IPS DF 4.7 (cell line): ENCODE data around the gene ICAM2.
"Not testable (repeated sequence)": the region's sequence is repeated elsewhere in the genome, so short reads cannot be mapped to it uniquely, and the experiment has no call there.

Source experiments
- DNase-seq: peaks from one replicate; pipeline ENCODE4 v3.0.0-alpha.2; 2013; ENCODE audit warnings: low spot score; ENCODE audit errors: extremely low read depth

ICAM2 gene

GRCh38 chr17:64009571-64010402 is 10.6 kb downstream of the ICAM2 start:
- DNase-seq, result no peak

GRCh38 chr17:64008830-64009229 is 11.6 kb downstream of the ICAM2 start:
- DNase-seq, result no peak

DNA sequence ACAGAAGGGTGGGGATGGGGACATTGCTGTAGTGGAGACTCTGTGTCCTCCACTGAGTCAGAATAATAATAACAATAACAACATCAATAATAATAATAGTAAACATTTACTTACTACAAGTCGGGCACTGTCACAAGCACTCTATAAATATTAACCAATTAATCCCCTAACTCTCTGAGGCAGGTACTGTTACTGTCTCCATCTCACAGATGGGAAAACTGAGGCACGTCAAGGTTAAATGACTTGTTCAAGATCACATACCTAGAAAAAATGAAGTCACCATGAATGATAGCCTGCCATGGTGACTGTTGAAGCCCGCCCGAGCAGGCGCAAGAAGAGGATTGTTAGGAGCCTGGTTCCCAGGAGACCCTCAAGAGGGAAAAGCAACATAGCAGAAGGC is 12.1 kb downstream of the ICAM2 start:
- no peak for DNase-seq

DNA sequence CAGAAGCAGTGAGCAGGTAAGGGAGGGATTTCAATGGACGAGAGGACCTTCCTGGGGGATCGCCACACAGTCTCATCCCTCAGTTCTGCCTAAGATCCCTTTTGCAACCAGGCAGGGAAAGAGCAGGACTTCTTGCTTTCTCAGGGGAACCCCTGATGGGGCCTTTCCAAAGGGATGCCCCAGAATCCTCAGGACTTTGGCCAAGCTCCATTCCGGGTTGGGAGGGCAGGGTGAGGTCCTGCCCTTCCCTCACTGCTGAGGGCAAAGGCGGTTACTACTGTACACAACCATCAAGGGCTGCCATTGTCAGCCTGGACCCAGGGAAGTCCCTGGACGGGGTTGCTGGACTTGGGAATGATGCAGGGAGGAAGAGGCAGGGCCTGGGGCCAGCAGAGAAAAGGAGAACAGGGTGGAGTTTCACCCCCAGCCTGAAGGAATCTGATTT is 12.6 kb downstream of the ICAM2 start:
- no peak for DNase-seq

GRCh38 chr17:64007089-64007837 is 13.2 kb downstream of the ICAM2 start:
- not testable (repeated sequence) for DNase-seq

GRCh38 chr17:64006361-64007088 is 13.9 kb downstream of the ICAM2 start:
- no peak for DNase-seq

- no peak for DNase-seq
These were observed 14.7 kb downstream of the ICAM2 start for GRCh38 chr17:64005734-64006167.

GRCh38 chr17:64004903-64005733 is 15.3 kb downstream of the ICAM2 start:
- DNase-seq, result no peak

DNA sequence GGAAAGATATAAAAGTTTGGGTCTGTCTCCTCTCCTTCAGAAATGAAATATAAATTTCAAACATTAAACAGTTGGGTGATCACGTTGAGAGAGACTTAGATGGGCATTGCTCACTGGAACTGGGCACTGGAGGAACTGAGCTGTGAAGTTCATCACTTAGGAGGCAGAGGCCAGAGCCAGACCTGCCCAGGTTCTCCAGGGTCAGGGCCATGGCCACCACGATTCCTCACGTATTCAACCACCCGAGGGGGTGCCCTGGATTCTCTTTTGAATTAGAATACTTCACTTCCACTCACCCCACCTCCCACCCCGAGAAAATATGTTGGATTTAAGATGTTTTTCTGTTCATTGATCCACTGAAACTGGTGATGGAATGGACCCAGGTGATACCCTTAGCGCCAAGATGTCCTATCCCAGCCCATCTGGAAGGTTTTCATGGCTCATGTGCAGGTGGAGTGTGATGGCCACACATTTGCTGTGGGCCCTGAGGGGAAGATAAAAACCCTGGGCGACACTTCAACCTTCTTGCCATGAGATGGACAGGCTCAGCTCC is 16.1 kb downstream of the ICAM2 start:
- DNase-seq, result no peak

DNA sequence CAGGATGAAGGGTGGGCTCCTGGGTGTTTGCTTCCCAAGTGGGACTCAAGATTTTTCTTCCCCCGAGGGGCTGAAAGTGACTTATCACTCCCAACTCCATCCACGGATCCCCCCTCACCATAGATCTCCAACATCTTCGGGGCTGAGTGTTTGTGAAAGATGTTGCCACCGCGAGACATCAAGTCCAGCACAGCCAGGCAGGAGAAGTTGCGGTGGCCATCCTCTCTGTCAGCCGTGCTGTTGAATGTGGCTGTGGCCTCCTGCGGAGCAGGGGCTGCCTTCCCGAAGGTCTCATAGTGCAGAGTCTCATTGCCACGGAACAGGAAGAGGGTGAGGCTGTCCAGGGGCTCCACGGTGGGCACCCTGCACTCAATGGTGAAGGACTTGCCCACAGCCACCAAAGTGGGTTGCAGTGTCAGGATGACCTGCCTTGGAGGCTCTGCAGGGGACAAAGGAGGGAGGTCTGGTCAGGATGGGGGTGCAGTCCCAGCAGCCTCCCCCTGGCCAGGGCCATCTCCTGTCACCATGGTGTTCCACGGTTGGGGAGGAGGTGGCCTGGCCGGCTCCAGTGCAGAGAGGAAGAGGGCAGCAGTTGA is 16.8 kb downstream of the ICAM2 start:
- no peak for DNase-seq

DNA sequence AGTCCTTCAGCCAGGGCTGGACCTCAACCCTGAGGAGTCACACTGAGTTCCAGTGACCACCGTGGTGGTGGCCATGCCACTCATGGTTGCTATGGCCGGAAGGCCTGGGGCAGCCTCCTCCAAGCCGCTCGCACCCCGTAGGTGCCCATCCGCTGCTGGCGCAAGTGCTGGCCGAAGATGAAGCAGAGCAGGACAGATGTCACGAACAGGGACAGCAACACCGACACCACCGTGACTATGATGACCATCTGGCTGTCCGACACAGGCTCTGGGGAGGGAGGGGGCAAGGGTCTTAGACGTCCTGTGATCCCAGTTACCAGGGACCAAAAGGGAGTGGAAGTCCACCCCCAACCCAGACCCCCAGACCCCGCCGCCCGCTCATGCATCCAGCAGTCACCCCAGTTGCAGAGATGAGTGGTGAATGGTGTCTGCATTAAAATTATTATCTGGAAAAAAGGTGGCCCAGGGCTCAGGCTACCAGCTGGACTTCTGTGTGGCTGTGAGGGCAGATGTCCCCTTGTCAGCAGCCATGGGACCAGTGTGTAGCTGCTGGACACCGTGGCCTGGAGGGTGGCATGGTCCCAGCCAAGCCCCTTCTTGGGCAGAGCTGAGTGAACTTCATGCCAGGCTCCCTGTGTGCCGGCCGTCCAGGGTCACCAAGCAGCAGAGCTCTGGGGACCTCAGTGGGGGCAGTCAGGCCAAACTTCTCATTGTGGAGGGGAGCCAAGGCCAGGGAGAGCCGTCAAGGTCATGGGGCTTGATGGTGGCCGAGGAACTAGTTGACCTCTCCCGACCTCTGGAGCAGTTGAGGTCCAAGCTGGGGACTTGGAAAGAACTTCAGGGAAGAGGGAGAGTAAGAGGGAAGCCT is 17.5 kb downstream of the ICAM2 start:
- DNase-seq, result no peak

GRCh38 chr17:64001763-64002529 is 18.5 kb downstream of the ICAM2 start:
- no peak for DNase-seq

DNA sequence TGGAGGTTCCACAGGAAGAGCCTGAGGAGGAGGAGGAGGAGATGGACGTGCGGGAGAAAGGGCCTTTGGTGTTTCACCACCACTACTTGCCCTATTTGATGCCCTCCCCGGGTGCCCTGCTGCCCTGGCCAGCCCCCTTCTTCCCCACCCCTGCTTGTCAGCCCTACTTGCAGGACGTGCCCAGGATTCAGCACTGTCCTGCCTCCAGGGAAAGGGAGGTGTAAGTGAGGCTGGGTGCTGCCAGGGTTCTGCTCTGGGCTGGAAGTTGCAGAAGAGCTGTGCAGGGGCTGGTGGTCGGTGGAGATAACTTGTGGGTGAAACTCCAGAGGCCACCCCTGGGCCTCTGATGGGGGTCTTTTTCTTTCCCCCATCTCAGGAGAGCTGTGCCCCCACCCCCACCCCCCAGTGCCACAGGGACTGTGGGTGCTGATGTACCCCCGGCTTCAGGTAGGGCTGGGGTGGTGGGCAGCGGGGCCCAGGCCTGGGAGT is 19.3 kb downstream of the ICAM2 start:
- no peak for DNase-seq

GRCh38 chr17:63999680-64000531 is 20.5 kb downstream of the ICAM2 start:
- DNase-seq, result no peak

DNA sequence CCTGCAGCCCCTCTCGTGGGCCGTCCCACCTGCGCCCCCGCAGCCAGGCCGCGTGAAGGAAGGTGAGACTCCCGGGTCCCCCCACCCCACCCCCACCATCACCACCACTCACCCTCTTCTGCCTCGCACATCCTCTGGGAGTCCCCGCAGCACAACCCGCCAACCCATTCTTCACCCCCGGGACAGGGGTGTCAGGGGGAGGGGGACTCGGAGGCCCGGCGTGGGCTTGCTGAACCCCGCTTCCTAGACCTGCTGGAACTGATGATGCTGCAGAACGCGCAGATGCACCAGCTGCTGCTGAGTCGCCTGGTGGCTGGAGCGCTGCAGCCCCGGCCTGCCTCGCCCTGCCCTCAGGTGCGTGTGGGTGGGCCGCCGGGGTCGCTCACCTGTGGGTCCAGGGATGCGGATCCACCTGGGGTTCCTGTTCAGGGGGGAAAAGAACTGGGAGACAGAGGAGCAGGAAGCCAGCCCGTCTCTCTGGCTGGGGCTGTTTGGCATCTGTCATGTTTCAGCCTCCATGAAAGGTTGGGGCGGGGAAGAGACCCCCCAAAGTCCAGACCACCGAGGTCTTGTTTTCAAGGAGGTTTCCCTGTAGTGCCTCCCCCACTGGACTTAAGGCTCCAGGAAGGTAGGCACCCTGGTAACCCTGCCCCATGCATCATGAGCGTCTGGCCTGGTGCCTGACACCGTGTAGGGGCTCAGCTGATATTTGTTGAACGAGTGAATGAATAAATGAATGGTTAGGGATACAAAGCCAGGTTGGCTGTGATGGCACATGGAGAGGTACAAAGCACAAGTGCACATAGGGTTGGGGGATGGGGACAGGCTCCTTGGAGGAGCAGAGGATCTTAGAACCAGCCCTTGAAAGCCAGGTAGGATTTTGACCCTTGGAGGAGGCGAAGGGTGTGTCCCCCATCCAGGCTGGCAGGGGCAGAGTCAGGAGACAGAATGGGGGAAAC is 21.4 kb downstream of the ICAM2 start:
- DNase-seq, result no peak

DNA sequence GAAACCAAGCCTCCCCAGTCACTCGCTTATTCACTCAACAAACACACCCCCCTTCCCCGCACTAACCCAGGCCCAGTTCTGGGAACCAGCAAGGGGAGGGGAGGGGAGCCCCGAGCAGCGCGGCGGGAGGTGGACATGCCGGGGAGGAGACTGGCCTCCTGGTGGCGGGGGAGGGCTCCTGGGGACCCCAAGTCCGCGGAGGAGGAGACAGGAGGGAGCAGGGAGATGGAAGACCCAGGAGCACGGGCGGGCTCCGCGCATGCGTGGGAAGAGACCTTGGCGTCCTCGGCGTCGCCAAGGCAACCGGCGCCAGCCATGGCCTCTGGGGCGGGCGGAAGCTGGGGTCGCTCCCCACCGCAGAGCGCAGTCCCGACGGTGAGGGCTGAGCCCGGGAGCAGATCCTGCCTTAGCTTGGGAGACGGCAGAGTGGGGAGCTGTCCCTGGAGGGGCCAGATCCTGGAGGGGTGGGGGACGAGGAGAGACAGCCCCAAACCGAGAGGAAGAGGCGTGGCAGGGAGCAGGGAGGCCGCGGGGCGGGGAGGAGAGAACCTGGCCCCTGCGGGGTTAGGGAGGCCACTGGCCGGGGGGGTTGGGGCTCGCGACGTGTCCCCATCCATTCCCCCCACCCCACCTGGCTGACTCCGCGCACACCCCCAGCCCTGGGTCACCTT is 22.2 kb downstream of the ICAM2 start, which contains the start of gene PRR29:
Gene PRR29 (plus strand): TSS at position 302 of the 671 bp plus-strand sequence. CDS start 14 bp downstream, at position 316.
- no peak for DNase-seq
